H1 (cell line): ENCODE measurements around the gene RHOBTB1. TPM values are rescaled to one million over a fixed set of nuclear protein-coding genes. Genes with fewer than 3 reads are reported as not detected.

ENCODE experiments used
- CHD2 ChIP-seq: IDR thresholded peaks from 2 replicates; pipeline ENCODE4 v1.6.1; 2012; ENCODE audit warnings: low read length, improper control_type of control experiment
- EZH2 ChIP-seq: fragments of 200-600 bp; sonication (generic); IDR thresholded peaks from 2 replicates; pipeline ENCODE4 v1.7.1; 2012; ENCODE audit warnings: low read depth, mild to moderate bottlenecking, moderate library complexity, low read length, inconsistent platforms; ENCODE audit not compliant: severe bottlenecking
- FOSL1 ChIP-seq: IDR thresholded peaks from 2 replicates; pipeline ENCODE4 v1.6.1; 2011; ENCODE audit warnings: mild to moderate bottlenecking, low read depth, low read length, moderate library complexity; ENCODE audit not compliant: insufficient read depth
- JUN ChIP-seq: IDR thresholded peaks from 2 replicates; pipeline ENCODE4 v1.6.1; 2011; ENCODE audit warnings: low read depth, mild to moderate bottlenecking, improper control_type of control experiment, low read length
- KDM5A ChIP-seq: fragments of 200-600 bp; IDR thresholded peaks from 2 replicates; pipeline ENCODE4 v1.7.1; 2012; ENCODE audit warnings: mild to moderate bottlenecking, low read length, inconsistent platforms, mixed read lengths
- RXRA ChIP-seq: IDR thresholded peaks from 2 replicates; pipeline ENCODE4 v1.6.1; 2011; ENCODE audit warnings: low read depth, mild to moderate bottlenecking, low read length, moderate library complexity; ENCODE audit not compliant: insufficient read depth
- polyA plus RNA-seq, 7 experiments: library from polyadenylated mRNA; depleted of rRNA in 3 of 7; stranded (reverse) in 5 of 7; unstranded in 2 of 7; fragments of >200 nt in 5 of 7; fragments of 200-250 nt in 2 of 7; gene quantifications; 1 replicate in 5 of 7; 2 replicates in 1 of 7; 4 replicates in 1 of 7; pipeline versions ENCODE4 v1.2.1 to v1.2.3, GENCODE V29; 2011 to 2013; ENCODE audit warnings: missing spikeins in 2 of 7, mixed read lengths in 2 of 7
- total RNA-seq: library from RNA; stranded (reverse); fragmentation: NEBNext Ultra II Directional; extraction: Animal tissue kit (Norgen Biotek cat#: 25700); gene quantifications from 2 replicates; pipeline ENCODE4 v1.2.1, GENCODE V29; 2021
- TF ChIP-seq, protein P1 (sequence below): IDR thresholded peaks from 2 replicates; pipeline ENCODE4 v1.6.1; 2011; ENCODE audit warnings: low read length, improper control_type of control experiment

RHOBTB1 gene
- total and polyA plus RNA-seq, 2 of the 8 experiments (the other 6 are each of a cell fraction or from before 2014, with no cell fraction given): 6.1 to 7.4 TPM

DNA sequence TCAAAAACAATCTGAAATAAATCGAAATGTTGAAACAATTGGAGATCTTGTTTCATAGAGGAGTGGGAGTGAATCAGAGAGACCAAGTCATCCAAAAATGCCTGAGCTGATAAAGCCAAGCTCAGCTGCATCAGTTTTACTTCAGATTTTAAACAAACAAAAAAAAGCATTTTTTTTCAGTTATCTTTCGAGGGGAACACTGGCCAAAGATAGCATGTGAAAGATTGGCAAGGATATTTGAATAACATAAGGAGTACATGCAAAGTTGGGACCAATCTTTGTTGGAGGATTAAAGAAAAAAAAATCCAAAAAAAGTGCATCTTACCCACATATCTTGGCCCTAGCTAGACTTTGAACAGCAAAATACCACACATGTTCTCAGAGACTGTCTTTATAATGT is 47.2 kb downstream of the RHOBTB1 start (continued):
- TF ChIP-seq, protein P1, sequence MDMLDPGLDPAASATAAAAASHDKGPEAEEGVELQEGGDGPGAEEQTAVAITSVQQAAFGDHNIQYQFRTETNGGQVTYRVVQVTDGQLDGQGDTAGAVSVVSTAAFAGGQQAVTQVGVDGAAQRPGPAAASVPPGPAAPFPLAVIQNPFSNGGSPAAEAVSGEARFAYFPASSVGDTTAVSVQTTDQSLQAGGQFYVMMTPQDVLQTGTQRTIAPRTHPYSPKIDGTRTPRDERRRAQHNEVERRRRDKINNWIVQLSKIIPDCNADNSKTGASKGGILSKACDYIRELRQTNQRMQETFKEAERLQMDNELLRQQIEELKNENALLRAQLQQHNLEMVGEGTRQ: no peak
- no peak for TF ChIP-seq EZH2
- no peak for TF ChIP-seq JUN
- no peak for TF ChIP-seq CHD2
- no peak for TF ChIP-seq RXRA
- TF ChIP-seq FOSL1: no peak
- no peak for TF ChIP-seq KDM5A
